GM12865 (cell line): Measurements from ENCODE around the gene NPC1.
"Not testable (repeated sequence)": the region's sequence is repeated elsewhere in the genome, so short reads cannot be mapped to it uniquely, and the experiment has no call there.

Experiments used
- DNase-seq: peaks from one replicate; pipeline ENCODE4 v3.0.0; 2010; ENCODE audit warnings: low read depth
- H3K4me3 ChIP-seq: 2 replicates; pipeline ENCODE4 v1.5.1; 2011; ENCODE audit warnings: mild to moderate bottlenecking, low read depth, low read length, control low read depth
- CTCF ChIP-seq: IDR thresholded peaks from 2 replicates; pipeline ENCODE4 v1.5.1; 2011; ENCODE audit warnings: low read length, control low read depth, low read depth, inconsistent platforms; ENCODE audit not compliant: insufficient read depth; ENCODE audit errors: missing control alignments

The NPC1 gene

GRCh38 chr18:23498117-23498516, 88.2 kb downstream of the NPC1 start:
- H3K4me3 ChIP-seq: no peak overlapping the region
- TF ChIP-seq CTCF: no peak
- no peak for DNase-seq

- TF ChIP-seq CTCF: no peak
- no peak for DNase-seq
- no peak overlapping the region for H3K4me3 ChIP-seq
Observed at GRCh38 chr18:23495723-23496440, 90.4 kb downstream of the NPC1 start.

- no peak for DNase-seq
- H3K4me3 ChIP-seq: no peak overlapping the region
- TF ChIP-seq CTCF: no peak
Observed at GRCh38 chr18:23494992-23495391, 91.3 kb downstream of the NPC1 start.

- no peak for DNase-seq
- TF ChIP-seq CTCF: no peak
- no peak overlapping the region for H3K4me3 ChIP-seq
Observed at GRCh38 chr18:23493654-23494053, 92.7 kb downstream of the NPC1 start.

GRCh38 chr18:23489586-23489985, 96.7 kb downstream of the NPC1 start:
- not testable (repeated sequence) for DNase-seq, H3K4me3 ChIP-seq

- peak; percentile 74 for DNase-seq
- H3K4me3 ChIP-seq: peak overlapping the region; percentile 42
Observed at GRCh38 chr18:23487738-23488570, 98.4 kb downstream of the NPC1 start.

More at GRCh38 chr18:23487738-23488570, 98.4 kb downstream of the NPC1 start:
- TF ChIP-seq CTCF: no peak
